GM06990 (cell line): ENCODE measurements around the gene CACNA2D3.

Source experiments
- DNase-seq: peaks from one replicate; pipeline ENCODE4 v3.0.0-alpha.2; 2011; ENCODE audit not compliant: insufficient read length; ENCODE audit errors: extremely low read depth
- H3K27me3 ChIP-seq: replicated peaks from 2 replicates; pipeline ENCODE4 v1.6.0; 2011; ENCODE audit warnings: low read length; ENCODE audit not compliant: control insufficient read depth, insufficient read depth
- H3K36me3 ChIP-seq: 2 replicates; pipeline ENCODE4 v1.5.1; 2011; ENCODE audit warnings: low read length; ENCODE audit not compliant: control insufficient read depth, insufficient read depth
- H3K4me3 ChIP-seq: replicated peaks from 2 replicates; pipeline ENCODE4 v1.5.1; 2011; ENCODE audit warnings: low read depth, mild to moderate bottlenecking, control low read depth, low read length
- CTCF ChIP-seq: IDR thresholded peaks from 2 replicates; pipeline ENCODE4 v1.5.1; 2011; ENCODE audit warnings: low read length, control low read depth, mild to moderate bottlenecking, inconsistent platforms; ENCODE audit not compliant: insufficient read depth, poor library complexity, severe bottlenecking

Gene CACNA2D3

DNA sequence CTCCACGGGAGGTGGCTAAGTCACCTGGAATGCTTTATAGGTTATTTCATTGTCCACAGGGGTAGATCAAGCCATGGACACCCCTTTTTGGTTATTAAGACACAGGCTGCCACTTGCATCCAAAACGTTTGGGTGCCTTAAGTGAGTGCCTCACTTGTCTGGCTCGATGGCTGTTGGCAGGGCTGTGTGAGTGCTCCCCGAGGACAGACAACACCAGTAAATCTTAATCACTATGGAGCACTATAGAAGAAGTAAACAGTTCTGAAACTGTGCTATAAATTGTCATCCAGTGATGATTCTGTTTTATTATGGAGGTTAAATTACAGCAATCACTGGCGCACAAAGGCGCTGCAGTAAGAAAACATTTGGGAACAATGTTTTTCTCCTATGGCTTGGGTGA is 215.5 kb downstream of the CACNA2D3 start:
- no peak for DNase-seq
- Histone ChIP-seq H3K27me3 (no peaks in the 10 kb centered on the region; the same call in 1 of the 2 replicates), H3K4me3 (no peak overlapping the region), H3K36me3 (no peaks in the 10 kb centered on the region)
- no peak for TF ChIP-seq CTCF

GRCh38 chr3:54339608-54340007 is 217.3 kb downstream of the CACNA2D3 start:
- Histone ChIP-seq H3K36me3 (no peaks in the 10 kb centered on the region), H3K4me3 (no peak overlapping the region), H3K27me3 (no peaks in the 10 kb centered on the region; the same call in 1 of the 2 replicates)
- DNase-seq: no peak
- no peak for TF ChIP-seq CTCF

DNA sequence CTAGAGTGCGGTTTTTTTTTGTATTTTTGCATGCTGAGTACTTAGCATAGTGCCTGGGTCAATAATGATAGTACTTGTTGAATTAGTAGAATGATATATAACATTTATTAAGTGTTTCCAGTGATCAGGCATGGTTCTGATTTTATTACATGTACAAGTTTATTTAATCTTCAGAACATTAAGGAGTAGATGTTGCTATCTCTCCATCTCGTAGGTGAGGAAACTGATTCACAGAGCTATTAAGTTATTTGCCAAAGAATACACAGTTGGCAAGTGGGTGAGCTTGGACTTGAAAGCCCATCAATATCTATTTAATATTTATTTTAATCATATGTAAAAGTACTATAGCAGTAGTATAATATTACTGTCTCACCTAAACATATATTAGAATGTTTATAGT is 219.5 kb downstream of the CACNA2D3 start:
- Histone ChIP-seq H3K36me3 (no peaks in the 10 kb centered on the region), H3K27me3 (no peaks in the 10 kb centered on the region; the same call in 1 of the 2 replicates), H3K4me3 (no peak overlapping the region)
- no peak for DNase-seq
- no peak for TF ChIP-seq CTCF

- Histone ChIP-seq H3K27me3 (no peaks in the 10 kb centered on the region; the same call in 1 of the 2 replicates), H3K4me3 (no peak overlapping the region), H3K36me3 (no peaks in the 10 kb centered on the region)
- no peak for DNase-seq
- no peak for TF ChIP-seq CTCF
Measured at GRCh38 chr3:54342676-54343075, 220.3 kb downstream of the CACNA2D3 start.

- Histone ChIP-seq H3K4me3 (no peak overlapping the region), H3K36me3 (no peaks in the 10 kb centered on the region), H3K27me3 (no peaks in the 10 kb centered on the region; the same call in 1 of the 2 replicates)
- no peak for DNase-seq
- TF ChIP-seq CTCF: no peak
Measured at GRCh38 chr3:54343495-54343894, 221.1 kb downstream of the CACNA2D3 start.

DNA sequence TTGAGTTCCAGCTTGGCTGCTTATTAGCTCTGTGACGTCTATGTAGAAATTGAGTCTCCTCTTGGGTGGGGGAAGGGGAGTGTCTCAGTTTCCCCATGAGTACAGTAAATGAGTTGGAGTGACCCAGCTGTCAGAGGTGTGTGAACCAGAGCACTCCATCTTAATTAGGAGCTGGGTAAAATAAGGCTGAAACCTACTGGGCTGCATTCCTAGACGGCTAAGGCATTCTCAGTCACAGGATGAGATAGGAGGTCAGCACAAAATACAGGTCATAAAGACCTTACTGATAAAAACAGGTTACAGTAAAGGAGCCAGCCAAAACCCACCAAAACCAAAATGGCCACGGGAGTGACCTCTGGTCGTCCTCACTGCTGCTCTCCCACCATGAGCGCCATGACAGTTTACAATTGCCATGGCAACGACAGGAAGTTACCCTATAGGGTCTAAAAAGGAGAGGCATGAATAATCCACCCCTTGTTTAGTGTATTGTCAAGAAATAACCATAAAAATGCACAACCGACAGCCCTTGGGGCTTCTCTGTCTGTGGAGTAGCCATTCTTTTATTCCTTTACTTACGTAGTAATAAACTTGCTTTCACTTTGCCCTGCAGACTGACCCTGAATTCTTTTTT is 222.4 kb downstream of the CACNA2D3 start:
- no peak for TF ChIP-seq CTCF
- Histone ChIP-seq H3K36me3 (no peaks in the 10 kb centered on the region), H3K4me3 (no peak overlapping the region), H3K27me3 (no peaks in the 10 kb centered on the region; the same call in 1 of the 2 replicates)
- no peak for DNase-seq
